ENCODE results near the gene CCDC149.

CCDC149 gene

DNA sequence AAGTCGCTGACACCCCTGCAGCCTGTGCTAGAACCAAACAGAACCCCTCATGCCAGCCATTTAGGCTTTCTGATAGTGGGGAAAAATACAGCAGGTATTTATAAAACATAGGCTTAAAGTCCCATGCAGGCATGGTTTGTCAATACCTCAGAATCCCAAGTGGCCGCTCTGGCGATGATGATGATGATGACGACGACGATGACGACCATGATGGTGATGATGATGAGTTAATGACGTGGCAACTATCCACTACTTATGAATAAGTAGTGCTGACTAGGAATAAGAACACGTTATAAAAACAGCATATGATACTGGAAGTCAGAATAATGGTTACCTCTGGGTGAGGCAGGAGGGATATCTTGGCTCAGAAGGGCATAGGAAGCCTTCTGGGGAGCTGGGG lies 18.0 kb downstream of the CCDC149 start:
- ATAC-seq = no peak
- TF ChIP-seq PATZ1 (CRISPR knock-in tag; IDR thresholded peaks at IDR 0.05; ENCODE audit: borderline replicate concordance) (no peak), TSHZ2 (CRISPR knock-in tag; IDR thresholded peaks at IDR 0.05) (no peak), GLIS3 (CRISPR knock-in tag; IDR thresholded peaks at IDR 0.05) (no peak), TOX (CRISPR knock-in tag; IDR thresholded peaks at IDR 0.05; ENCODE audit: borderline replicate concordance) (no peak), CSRNP3 (CRISPR knock-in tag; IDR thresholded peaks at IDR 0.05) (no peak), ZNF70 (CRISPR knock-in tag; IDR thresholded peaks at IDR 0.05) (no peak), OSR1 (CRISPR knock-in tag; IDR thresholded peaks at IDR 0.05) (no peak), CREB5 (CRISPR knock-in tag; IDR thresholded peaks at IDR 0.05; ENCODE audit: low read depth) (no peak), ZNF565 (CRISPR knock-in tag; conservative IDR thresholded peaks at IDR 0.05; ENCODE audit: low read depth) (no peak), ARNTL (CRISPR knock-in tag; IDR thresholded peaks at IDR 0.05; ENCODE audit: borderline replicate concordance, low read depth) (no peak), TCF4 (CRISPR knock-in tag; IDR thresholded peaks at IDR 0.05; ENCODE audit: borderline replicate concordance) (no peak), RARB (CRISPR knock-in tag; IDR thresholded peaks at IDR 0.05) (no peak), ZNF8 (CRISPR knock-in tag; IDR thresholded peaks at IDR 0.05) (no peak), ESRRG (CRISPR knock-in tag; IDR thresholded peaks at IDR 0.05) (no peak), ZFP30 (CRISPR knock-in tag; IDR thresholded peaks at IDR 0.05) (no peak), ISL1 (CRISPR knock-in tag; IDR thresholded peaks at IDR 0.05) (no peak), ZFP3 (CRISPR knock-in tag; IDR thresholded peaks at IDR 0.05) (no peak), ZC3H10 (CRISPR knock-in tag; IDR thresholded peaks at IDR 0.05) (no peak)
- TF ChIP-seq, protein P1, sequence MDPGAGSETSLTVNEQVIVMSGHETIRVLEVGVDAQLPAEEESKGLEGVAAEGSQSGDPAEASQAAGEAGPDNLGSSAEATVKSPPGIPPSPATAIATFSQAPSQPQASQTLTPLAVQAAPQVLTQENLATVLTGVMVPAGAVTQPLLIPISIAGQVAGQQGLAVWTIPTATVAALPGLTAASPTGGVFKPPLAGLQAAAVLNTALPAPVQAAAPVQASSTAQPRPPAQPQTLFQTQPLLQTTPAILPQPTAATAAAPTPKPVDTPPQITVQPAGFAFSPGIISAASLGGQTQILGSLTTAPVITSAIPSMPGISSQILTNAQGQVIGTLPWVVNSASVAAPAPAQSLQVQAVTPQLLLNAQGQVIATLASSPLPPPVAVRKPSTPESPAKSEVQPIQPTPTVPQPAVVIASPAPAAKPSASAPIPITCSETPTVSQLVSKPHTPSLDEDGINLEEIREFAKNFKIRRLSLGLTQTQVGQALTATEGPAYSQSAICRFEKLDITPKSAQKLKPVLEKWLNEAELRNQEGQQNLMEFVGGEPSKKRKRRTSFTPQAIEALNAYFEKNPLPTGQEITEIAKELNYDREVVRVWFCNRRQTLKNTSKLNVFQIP (CRISPR knock-in tag; IDR thresholded peaks at IDR 0.05; ENCODE audit: borderline replicate concordance, low read depth) = no peak

DNA sequence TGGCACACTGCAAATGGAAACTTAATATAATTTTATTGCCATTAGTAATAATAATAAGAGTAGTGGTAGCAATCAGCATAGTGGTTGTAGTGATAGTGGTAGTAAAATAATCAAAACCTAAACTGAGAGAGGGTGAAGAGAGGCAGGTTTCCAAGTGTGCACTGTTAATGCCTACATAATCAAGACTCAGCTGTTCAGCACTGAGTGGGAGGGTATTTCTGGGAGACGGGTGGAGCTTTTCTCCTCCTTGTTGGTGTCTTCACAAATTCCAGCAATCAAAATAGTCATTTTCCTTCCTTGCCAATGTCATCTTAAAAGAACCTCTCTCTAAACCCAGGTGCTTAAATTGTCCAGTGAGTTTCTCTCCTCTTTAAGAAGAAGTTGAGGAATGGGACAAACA lies 18.6 kb downstream of the CCDC149 start:
- no peak for ATAC-seq
- no peak for TF ChIP-seq ZNF8 (CRISPR knock-in tag; IDR thresholded peaks at IDR 0.05)

- no peak for TF ChIP-seq TSHZ2 (CRISPR knock-in tag; IDR thresholded peaks at IDR 0.05)
- TF ChIP-seq CREB5 (CRISPR knock-in tag; IDR thresholded peaks at IDR 0.05; ENCODE audit: low read depth) = no peak
- no peak for TF ChIP-seq PPARA (CRISPR knock-in tag; IDR thresholded peaks at IDR 0.05; ENCODE audit: borderline replicate concordance)
- TF ChIP-seq CSDC2 (CRISPR knock-in tag; IDR thresholded peaks at IDR 0.05) = no peak
- ATAC-seq = no peak
Measured at GRCh38 chr4:24892778-24893177, 20.1 kb downstream of the CCDC149 start.

Measured in SK-N-SH treated with all-trans-retinoic acid at 6 μM for 48 hours (cell line).